ENCODE results near the gene NRXN3.

Gene NRXN3

GRCh38 chr14:78968265-78968664 is 798.1 kb downstream of the NRXN3 start:
- TF ChIP-seq CTCF (IDR thresholded peaks at IDR 0.05; ENCODE audit: low read depth, low read length) = no peak
- no peak for DNase-seq (ENCODE audit: extremely low read depth, low read depth)

GRCh38 chr14:78970677-78971076 is 800.5 kb downstream of the NRXN3 start:
- DNase-seq (ENCODE audit: extremely low read depth, low read depth) = no peak
- TF ChIP-seq CTCF (IDR thresholded peaks at IDR 0.05; ENCODE audit: low read depth, low read length) = no peak

GRCh38 chr14:78972440-78972839 is 802.3 kb downstream of the NRXN3 start:
- TF ChIP-seq CTCF (IDR thresholded peaks at IDR 0.05; ENCODE audit: low read depth, low read length) = no peak
- DNase-seq (ENCODE audit: extremely low read depth, low read depth) = no peak

- TF ChIP-seq CTCF (IDR thresholded peaks at IDR 0.05; ENCODE audit: low read depth, low read length) = no peak
- DNase-seq (ENCODE audit: extremely low read depth, low read depth) = no peak
Measured at GRCh38 chr14:78974691-78975090, 804.5 kb downstream of the NRXN3 start.

GRCh38 chr14:78975734-78976133 is 805.6 kb downstream of the NRXN3 start:
- TF ChIP-seq CTCF (IDR thresholded peaks at IDR 0.05; ENCODE audit: low read depth, low read length) = no peak
- no peak for DNase-seq (ENCODE audit: extremely low read depth, low read depth)

- DNase-seq (ENCODE audit: extremely low read depth, low read depth) = no peak
- no peak for TF ChIP-seq CTCF (IDR thresholded peaks at IDR 0.05; ENCODE audit: low read depth, low read length)
Measured at GRCh38 chr14:78978896-78979295, 808.7 kb downstream of the NRXN3 start.

GRCh38 chr14:78982551-78982950 is 812.4 kb downstream of the NRXN3 start:
- DNase-seq (ENCODE audit: extremely low read depth, low read depth) = no peak
- no peak for TF ChIP-seq CTCF (IDR thresholded peaks at IDR 0.05; ENCODE audit: low read depth, low read length)
